Kidney tubule cell (primary cell): ENCODE data around the gene ZFAND3.

Experiments used
- DNase-seq: peaks from one replicate; pipeline ENCODE4 v3.0.0-alpha.2; 2018; ENCODE audit warnings: low spot score

Gene ZFAND3

DNA sequence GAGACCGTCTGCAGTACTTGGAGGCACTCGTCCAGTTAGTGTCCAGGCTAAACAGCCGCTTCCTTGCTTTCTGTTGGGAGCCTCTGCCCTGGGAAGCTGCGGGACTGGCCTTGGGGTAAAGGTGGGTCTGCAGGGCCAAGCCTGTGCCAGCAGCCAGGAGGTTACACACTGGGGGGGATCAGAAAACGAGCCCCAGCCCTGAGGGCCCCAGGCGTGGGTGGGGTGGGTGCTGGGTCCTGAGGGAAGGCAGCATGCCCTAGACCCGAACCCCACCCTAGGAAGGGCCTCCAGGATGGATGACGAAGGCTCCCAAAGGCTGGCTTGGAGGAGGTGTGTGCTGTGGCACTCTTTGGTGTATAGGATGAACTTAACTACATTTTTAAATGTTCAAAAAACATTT is 335.2 kb downstream of the ZFAND3 start:
- no peak for DNase-seq

- no peak for DNase-seq
These were observed 335.6 kb downstream of the ZFAND3 start for GRCh38 chr6:38155144-38155543.

DNA sequence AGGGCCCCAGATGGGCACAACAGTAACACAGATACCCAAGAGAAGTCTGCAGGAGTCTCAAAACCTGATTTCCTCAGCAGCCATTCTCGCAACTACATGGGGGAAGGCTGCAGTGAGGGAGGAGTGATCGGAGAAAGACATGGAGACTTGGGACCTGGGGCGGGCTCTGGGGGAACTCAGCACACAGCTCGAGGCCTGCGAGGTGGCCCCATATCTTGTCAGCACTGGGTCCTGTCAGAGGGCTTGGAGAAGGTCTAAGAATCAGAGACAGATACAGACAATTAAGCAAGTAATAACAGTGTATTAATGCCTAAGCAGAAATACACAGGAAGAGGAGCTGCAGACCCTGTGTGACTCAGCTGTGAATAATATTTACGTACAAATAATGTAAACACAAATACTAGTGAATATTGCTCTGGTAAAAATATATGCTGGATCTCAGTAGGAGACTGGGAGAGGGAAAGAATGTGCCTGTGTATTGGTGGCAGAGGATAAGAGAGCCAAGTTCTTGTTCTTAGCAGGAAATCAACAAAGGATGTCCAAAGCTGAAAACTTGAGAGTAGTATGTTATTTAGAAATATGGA is 336.2 kb downstream of the ZFAND3 start:
- no peak for DNase-seq

DNA sequence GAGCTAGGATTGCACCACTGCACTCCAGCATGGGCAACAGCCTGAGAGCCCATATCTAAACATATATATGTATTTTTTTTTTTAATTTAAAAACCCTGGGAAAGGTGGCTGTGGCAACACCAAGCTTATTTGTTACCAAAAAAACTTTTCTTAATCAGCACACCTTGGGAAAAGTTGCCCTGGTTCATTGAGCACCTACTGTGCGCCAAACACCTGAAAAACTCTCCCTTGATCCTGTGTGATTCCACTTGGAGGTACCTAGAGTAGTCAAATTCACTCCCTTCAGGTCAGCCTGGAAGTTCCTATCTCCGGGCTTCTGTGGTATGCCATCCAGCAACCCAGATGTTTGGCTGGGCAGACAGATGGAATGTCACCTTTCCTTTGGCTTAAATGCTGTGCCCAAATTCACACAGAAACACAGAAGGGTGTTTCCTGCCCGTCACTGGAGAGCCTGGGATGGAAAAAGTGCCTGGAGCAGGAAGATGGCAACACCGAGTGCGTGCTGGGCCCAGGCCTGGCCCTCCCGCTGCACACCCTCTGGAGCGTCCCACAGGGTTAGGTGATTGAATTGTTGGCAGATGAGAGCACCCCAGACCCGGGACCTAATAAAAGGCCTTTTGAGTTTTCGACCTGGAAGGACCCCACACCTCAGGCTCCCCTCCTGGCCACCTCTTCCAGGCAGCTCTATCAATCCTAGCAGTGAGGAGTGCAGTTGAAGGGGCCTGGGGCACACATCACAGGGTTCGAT is 337.5 kb downstream of the ZFAND3 start:
- no peak for DNase-seq

- DNase-seq, result no peak
These were observed 338.4 kb downstream of the ZFAND3 start for GRCh38 chr6:38157905-38158304.

DNA sequence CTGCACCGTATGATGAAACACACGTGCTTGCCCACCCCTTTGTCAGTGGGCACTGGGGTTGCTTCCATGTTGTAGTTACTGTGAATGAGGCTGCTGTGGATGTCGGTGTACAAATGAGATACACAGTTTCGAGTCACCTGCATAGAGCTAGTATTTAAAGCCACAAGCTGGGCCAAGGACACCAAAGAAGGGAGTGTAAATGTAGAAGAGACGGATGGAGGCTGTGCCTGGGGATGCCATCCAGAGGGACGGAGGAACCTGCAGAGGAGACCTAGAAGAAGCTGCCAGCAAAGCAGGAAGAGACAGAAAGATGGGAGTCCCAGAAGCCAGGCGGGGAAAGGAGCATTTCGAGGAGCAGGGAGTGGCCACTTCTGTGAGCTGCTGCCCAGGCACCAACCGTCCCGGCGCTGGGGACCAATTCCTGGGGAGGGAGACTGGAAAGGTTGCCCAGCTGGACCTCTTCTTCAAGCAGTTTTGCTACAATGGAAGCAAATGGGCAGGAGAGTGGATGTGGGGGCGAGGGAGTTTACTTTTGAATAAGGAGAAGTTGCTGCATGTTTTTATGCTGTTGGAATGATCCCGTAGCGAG is 339.3 kb downstream of the ZFAND3 start:
- DNase-seq, result no peak

GRCh38 chr6:38159596-38159995 is 340.1 kb downstream of the ZFAND3 start:
- no peak for DNase-seq

DNA sequence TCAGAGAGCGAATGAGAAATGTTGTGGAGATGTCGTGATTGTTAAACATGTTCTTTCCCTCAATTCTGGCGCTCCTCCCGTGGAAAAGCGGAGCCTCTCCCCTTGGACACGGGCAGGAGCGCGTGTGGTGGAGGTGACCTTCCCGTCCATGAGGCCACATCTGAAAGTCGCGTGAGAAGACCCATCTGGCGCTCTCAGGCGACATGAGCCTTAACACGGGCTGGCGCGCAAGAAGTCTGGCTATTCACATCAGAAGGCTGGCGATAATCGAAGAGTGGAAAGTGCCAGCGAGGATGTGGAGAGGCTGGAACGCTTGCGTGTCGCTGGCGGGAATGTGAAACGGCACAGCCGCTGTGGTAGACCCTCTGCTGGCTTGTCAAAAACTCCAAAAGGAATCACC is 341.3 kb downstream of the ZFAND3 start:
- DNase-seq, result no peak

- DNase-seq, result no peak
These were observed 341.8 kb downstream of the ZFAND3 start for GRCh38 chr6:38161331-38161730.

DNA sequence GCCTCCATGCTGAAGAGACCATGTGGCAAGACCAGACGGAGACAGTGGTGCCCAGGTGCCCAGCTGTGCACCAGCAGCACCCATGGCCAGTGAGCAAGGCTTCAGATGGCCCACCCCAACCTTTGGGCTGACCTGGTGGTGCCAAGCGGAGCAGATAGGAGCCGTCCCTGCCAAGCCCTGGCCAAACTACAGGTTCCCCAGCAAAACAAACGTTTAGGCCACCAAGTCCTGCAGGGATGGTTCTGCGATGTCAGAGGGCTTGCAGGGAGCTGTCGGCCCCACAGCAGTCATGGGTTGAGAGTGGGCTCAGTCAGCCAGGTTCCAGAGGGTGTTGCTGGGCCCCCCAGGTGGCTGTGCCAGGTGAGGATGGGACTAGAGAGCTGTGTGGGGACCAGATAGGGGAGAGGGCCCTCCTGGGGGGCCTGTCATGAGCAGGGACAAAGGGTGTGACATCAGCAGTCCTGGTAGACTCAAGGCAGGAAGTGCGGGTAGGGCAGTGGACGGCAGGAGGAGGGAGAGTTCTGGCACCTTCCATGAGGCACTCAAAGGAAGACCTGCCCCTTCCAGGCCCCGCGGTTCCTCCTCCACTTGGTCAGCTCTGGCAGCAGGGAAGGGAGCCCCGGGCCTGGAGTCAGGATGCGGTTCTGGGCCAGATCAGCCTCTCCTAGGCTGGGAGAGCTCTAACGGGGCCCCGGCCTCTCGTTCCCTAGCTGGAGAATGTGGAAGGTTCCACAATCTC is 342.4 kb downstream of the ZFAND3 start:
- DNase-seq, result no peak

GRCh38 chr6:38162493-38163185 is 343.1 kb downstream of the ZFAND3 start:
- DNase-seq, result no peak

GRCh38 chr6:38163186-38164130 is 343.9 kb downstream of the ZFAND3 start:
- DNase-seq, result no peak

DNA sequence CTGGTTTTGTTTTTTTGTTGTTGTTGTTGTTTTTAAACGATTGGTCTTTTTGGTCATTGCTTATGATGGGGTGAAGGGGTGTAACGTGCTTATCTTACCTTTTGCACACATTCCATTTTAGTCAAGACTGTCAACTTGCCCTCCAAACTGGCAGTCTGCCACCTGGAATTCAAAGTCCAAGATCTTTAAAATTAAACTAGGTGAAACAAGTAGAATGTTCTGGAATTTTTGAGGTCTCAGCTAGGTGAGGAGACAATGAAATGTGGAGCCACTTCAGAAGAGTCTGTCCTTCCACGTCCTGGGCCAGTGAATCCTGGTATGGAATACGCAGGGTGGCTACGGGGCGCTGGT is 344.6 kb downstream of the ZFAND3 start:
- DNase-seq, result no peak

- no peak for DNase-seq
These were observed 345.2 kb downstream of the ZFAND3 start for GRCh38 chr6:38164671-38165108.

DNA sequence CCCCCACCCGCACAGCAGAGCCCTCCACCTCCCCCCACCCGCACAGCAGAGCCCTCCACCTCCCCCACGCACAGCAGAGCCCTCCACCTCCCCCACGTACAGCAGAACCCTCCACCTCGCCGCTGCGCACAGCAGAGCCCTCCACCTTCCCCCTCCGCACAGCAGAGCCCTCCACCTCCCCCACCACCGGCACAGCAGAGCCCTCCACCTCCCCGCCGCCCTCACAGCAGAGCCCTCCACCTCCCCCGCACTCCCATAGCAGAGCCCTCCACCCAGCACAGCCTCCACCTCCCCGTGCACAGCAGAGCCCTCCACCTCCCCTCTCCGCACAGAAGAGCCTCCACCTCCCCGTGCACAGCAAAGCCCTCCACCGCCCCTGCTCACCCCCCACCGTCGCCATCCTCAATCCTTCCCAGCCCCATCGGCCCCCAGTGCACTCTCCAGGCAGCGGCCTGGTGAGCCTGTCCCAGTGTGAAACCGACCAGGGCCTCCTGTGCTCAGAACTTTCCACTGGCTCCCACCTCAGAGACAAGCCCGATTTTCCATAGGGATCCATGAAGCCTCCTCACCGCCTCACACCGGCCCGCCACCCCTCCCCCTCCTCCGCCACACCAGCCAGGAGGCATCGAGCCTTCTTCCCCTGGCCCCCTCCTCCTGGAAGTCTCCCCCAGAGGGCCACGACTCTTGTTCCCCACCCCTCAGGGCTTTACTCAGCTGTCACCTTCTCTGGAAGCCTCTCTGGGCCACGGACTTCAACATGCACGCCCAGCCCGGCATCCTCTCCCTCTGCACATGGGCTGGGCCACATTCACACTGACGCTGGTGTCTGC is 347.1 kb downstream of the ZFAND3 start:
- no peak for DNase-seq

DNA sequence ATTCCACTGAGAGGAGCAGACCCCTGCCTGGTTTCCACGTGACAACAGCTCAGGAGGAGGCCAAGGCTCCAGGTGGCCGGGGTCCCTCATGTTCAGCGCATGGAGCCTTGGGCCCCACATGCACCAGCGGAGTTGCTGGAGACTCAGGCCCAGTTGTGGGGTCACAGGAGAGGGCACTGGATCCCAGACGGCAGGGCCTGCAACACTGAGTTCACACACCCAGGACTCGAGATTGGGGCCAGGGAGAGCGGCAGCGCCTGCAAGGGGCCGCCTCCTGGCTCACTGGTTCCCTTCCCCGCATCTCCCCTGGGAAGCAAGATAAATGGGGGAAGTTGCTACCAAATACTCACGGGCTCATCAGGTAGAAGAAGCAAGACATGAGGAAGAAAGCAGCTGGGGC is 348.1 kb downstream of the ZFAND3 start:
- no peak for DNase-seq

GRCh38 chr6:38168126-38168525 is 348.6 kb downstream of the ZFAND3 start:
- DNase-seq, result no peak

DNA sequence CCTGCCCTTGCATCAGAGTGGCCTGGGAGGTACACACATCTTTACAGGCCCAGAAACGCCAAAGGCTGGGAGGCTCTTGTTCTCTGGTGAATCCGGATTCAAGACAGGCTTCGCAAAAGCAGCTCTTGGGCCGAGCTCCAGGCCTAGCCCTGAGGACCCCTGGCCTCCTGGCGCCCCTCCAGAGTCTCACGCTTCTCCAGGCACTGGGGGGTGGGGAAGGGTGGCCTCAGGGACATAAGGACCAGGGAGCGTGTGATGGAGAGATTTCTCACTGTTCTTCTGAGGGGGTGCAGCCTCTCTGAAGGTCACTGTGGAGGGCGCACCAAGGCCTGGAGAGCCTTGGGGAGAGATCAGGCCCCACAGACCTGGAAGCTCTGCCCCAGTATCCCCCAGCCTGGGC is 349.2 kb downstream of the ZFAND3 start:
- DNase-seq, result no peak

DNA sequence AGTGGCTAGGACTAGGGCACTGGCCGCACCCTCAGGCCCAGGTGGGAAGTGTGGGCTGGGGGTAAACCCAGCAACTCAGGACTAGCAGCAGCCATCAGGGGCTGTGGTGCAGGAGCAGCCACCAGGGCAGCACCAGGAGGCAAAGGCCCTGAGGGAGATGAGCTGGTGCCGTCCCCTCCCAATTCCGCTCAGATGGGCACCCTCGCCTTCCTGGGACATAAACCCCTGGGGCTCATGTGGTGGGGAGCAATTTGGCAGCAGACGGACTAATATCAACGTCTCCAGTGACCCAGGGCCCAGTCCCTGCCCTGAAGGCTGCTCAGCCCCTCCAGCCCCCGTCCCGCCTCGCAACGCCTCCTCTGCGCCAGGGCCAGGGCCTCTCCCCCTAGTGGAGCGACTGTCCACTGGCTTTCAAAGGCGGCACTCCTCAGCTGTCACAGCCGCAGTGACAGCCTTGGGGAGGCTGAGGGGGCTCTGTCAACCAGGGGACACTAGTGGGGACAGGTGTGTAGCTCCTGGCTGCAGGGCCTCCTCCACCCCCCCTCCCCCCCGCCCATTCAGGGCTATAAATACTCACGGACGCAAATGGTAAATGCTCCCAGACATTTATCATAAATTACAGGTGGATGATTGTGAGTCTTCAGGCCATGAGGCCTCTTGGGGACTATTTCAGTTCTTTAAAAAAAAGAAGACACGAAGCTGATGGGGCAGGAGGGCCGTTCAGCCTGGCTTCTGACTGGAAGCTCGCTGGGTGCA is 349.9 kb downstream of the ZFAND3 start:
- no peak for DNase-seq
